NCI-H128 (cell line): ENCODE results near the gene OAS1.
"Not testable (repeated sequence)": the region's sequence is repeated elsewhere in the genome, so short reads cannot be mapped to it uniquely, and the experiment has no call there.

Source experiments
- DNase-seq: peaks from one replicate; lab custom pipeline; 2025; ENCODE audit not compliant: unreplicated experiment; lab: John Stamatoyannopoulos, UW

The OAS1 gene

DNA sequence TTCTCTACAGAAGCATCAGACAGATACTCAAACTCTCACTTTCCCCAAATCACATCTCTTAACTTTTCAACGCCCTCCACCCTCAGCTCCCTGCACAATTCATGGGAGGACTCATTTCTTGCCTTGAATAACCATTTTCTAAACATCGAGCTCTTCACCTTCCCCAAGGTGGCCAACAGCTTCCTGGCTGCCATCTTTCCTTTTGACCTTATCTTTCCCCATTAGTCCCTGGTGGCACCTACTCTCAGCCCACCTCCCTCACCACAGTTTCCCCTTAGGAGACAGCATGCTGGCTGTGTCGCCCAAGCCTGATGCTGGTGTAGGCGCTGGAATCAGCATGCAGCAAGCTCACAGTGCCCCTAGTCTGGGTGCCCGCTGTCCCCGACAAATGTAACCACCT, 8.4 kb upstream of the OAS1 start:
- DNase-seq: no peak

- no peak for DNase-seq
Measured at GRCh38 chr12:112900298-112901145, 6.2 kb upstream of the OAS1 start.

GRCh38 chr12:112901271-112901670, 5.5 kb upstream of the OAS1 start:
- DNase-seq: no peak

DNA sequence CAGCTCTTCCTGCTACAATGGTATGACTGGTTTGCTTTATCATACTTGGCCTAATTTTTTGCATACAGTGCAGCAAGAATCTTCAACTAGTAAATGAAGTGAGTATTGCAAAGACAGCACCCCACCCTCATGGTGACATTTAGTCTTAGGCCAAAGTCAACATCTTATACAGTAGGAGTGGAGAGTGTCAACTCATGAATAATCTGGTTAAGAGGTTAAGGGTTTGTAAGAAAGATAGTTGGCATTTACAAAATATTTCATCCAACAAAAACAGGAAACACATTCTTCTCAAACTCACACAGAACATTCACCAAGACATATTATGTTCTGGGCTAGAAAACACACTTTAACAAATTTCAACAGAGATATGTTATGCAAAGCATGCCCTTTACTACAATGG, 2.2 kb upstream of the OAS1 start:
- no peak for DNase-seq

DNA sequence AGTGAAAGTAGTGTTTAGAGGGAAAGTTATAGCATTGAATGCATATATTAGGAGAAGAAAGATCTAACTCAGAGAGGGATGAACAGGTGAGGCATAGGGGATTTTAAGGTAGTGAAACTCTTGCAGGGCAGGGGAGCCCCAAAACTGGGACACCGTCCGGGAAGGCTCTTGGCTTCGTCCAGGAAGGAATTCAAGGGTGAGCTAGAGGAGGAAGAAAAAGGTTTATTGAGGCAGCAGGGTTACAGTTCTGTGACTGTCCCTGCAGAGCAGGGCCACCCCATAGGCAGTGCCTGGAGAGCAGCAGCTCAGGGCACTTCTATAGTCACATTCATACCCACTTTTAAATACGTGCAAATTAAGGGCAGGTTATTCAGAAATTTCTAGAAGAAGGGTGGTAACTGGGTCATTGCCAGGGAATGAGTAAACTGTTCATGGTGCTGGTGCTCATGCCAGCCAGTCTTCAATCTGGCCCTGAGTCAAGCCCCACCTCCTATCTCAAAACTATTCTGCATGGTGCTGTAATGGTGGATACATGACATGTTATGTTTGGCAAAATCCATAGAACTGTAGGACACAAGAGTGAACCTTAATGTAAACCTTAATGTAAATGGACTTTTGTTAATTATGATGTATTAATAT, 1.2 kb upstream of the OAS1 start:
- no peak for DNase-seq

- DNase-seq: no peak
Measured at GRCh38 chr12:112907415-112908157, 824 bp downstream of the OAS1 start.

- DNase-seq: no peak
Measured at GRCh38 chr12:112908548-112908947, 1.8 kb downstream of the OAS1 start.

- no peak for DNase-seq
Measured at GRCh38 chr12:112909693-112910092, 2.9 kb downstream of the OAS1 start.

DNA sequence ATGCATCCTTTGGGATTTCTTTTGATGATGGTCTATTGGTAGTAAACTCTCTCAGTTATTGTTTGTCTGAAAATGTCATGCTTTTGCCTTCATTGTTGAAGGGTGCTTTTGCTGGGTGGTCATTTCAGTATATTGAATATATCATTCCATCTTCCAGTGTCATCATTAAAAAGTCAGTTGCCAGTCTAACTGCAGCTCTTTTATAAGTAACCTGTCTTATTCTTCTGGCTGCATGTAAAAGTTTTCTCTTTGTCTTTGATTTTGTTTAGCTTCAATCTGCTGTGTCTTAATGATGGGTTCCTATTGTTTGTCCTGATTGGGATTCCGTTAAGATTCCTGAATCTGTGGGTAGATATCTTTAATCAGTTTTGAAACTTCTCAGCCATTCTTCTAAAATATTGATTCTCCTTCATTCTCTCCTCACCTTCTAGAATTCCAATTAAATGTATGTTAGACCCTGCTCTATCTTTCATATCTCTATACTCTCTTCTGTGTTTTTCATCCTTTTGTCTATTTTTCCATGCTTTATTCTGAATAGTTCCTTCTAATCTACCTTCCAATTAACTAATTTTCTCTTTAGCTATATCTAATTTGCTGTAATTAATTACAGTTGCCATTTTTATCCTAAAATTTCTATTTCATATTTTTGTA, 6.4 kb downstream of the OAS1 start:
- no peak for DNase-seq

GRCh38 chr12:112913888-112914287, 7.1 kb downstream of the OAS1 start:
- not testable (repeated sequence) for DNase-seq

GRCh38 chr12:112916270-112916669, 9.5 kb downstream of the OAS1 start:
- no peak for DNase-seq

GRCh38 chr12:112919121-112919520, 12.4 kb downstream of the OAS1 start:
- no peak for DNase-seq

DNA sequence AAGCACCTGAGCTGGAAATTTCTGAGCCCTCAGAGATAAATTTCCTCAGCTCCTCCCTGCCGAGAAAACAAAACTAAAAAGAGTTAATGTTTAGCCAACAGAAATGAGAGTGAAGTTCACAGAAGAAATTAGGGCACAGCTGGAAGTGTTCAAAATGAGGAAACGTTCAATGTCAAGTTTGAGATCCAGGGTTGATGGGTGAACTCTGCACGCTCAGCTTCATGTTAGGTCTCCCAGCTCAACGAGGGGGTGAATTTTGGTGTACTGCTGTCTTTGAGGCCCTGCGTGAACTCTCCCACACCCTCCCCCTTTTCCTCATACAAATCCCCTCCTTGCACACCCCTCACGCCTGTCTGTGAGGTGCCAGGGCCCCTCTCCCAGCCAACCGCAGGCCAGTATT, 18.2 kb downstream of the OAS1 start:
- no peak for DNase-seq

DNA sequence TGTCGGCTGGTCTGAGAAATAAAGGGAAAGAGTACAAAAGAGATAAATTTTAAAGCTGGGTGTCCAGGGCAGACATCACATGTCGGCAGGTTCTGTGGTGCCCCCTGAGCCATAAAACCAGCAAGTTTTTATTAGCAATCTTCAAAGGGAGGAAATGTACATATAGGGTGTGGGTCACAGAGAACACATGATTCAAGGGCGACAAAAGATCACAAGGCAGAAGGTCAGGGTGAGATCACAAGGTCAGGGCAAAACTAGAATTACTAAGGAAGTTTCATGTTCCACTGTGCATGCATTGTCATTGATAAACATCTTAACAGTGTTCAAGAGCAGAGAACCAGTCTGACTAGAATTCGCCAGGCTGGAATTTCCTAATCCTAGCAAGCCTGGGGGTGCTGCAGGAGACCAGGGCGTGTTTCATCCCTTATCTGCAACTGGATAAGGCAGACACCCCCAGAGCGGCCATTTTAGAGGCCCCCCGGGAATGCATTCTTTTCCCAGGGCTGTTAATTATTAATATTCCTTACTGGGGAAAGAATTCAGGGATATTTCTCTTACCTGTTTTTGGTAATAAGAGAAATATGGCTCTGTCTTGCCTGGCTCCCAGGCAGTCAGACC, 19.8 kb downstream of the OAS1 start:
- DNase-seq: not testable (repeated sequence)

- no peak for DNase-seq
Measured at GRCh38 chr12:112927475-112927874, 20.7 kb downstream of the OAS1 start.

- DNase-seq: no peak
Measured at GRCh38 chr12:112927925-112928324, 21.2 kb downstream of the OAS1 start.

GRCh38 chr12:112928978-112929377, 22.2 kb downstream of the OAS1 start:
- no peak for DNase-seq

- no peak for DNase-seq
Measured at GRCh38 chr12:112929715-112930114, 23.0 kb downstream of the OAS1 start.

DNA sequence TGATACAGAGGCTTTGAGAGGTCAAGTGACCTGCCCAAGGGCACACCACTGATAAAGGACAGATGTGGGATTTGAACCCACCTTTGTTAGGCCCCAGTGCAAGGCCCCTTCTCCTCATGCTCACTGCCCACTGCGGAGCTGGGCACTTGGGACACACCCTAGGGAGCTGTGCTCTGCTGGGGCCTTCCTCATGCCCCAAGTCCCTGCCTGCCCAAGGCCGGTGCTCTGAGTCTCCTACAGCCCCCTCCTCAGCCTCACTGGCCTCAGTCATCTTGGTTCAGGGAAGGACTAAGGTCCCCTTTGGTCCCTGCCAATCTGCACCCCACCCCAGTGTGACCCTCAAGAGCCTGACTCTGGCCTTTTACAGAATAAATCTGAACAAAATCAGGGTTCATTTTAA, 23.6 kb downstream of the OAS1 start:
- no peak for DNase-seq

GRCh38 chr12:112932485-112933128, 25.8 kb downstream of the OAS1 start:
- no peak for DNase-seq

DNA sequence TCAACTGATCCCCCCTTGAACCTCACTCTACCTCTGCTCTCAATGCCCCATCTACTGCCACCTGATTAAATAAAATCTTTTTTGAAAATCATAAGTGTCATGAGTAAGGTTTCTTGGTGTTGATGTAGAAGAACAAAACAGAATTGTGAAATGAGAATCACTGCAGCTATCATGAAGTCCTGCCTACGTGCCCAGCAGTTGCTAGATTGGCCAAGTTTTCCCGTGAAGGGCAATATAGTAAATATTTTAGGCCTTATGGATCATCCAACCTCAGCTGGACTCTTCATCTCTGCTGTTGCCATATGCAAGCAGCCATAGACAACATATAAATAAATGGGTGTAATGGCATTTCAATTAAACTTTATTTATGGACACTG, 26.4 kb downstream of the OAS1 start:
- no peak for DNase-seq
